IMR-90 (cell line): ENCODE measurements around the gene CDCP1. TPM values are rescaled to one million over a fixed set of nuclear protein-coding genes. Genes with fewer than 3 reads are reported as not detected.

ENCODE experiments used
- ATAC-seq: fragments of 200-7000 bp; cut with Tn5 transposase; 2 replicates; pipeline ENCODE4 v1.9.1; 2020; ENCODE audit warnings: low read depth, mild to moderate bottlenecking, moderate library complexity
- BruUV-seq: library from RNA; stranded (reverse); fragments of 400-500 nt; replicated peaks from 2 replicates; lab custom pipeline; 2021; lab: Mats Ljungman, UMichigan
- CTCF ChIA-PET: fragments of 300-600 bp; formaldehyde crosslinking; extraction: SDS; loops from one replicate; lab custom pipeline; 2021; ENCODE audit warnings: antibody characterized with exemption; lab: Yijun Ruan, JAX
- POLR2A ChIA-PET: fragments of 300-600 bp; sonication (Branson Sonifier 250); formaldehyde crosslinking; loops from one replicate; lab custom pipeline; 2022; ENCODE audit warnings: antibody characterized with exemption; ENCODE audit not compliant: unreplicated experiment; lab: Charles Lee
- DNase-seq: peaks from one replicate; pipeline ENCODE4 v3.0.0; 2013
- H2AFZ ChIP-seq: replicated peaks from 2 replicates; pipeline ENCODE3; 2013; ENCODE audit warnings: low read length, mild to moderate bottlenecking; ENCODE audit not compliant: poor library complexity
- H2AK5ac ChIP-seq: 2 replicates; pipeline ENCODE4 v1.6.1; 2013; ENCODE audit warnings: low read depth, low read length, inconsistent platforms
- H2AK9ac ChIP-seq: replicated peaks from 2 replicates; pipeline ENCODE3; 2013; ENCODE audit warnings: mild to moderate bottlenecking, low read depth, low read length, moderate library complexity; ENCODE audit not compliant: poor library complexity
- H2BK120ac ChIP-seq: 2 replicates; pipeline ENCODE4 v1.6.1; 2013; ENCODE audit warnings: low read depth, low read length, inconsistent platforms
- H2BK15ac ChIP-seq: 3 replicates; pipeline ENCODE4 v1.6.1; 2013; ENCODE audit warnings: low read depth, low read length, inconsistent platforms
- H2BK20ac ChIP-seq: 2 replicates; pipeline ENCODE4 v1.6.1; 2013; ENCODE audit warnings: low read depth, mild to moderate bottlenecking, inconsistent platforms, low read length, moderate library complexity
- H2BK5ac ChIP-seq: 2 replicates; pipeline ENCODE4 v1.6.1; 2013; ENCODE audit warnings: mild to moderate bottlenecking, low read depth, low read length, inconsistent platforms; ENCODE audit not compliant: poor library complexity, severe bottlenecking
- H3K14ac ChIP-seq: replicated peaks from 2 replicates; pipeline ENCODE4 v1.6.1; 2013; ENCODE audit warnings: low read depth, low read length, inconsistent platforms
- H3K18ac ChIP-seq: 2 replicates; pipeline ENCODE4 v1.6.1; 2013; ENCODE audit warnings: low read depth, low read length, control low read depth
- H3K23ac ChIP-seq: 2 replicates; pipeline ENCODE4 v1.6.1; 2013; ENCODE audit warnings: low read depth, low read length, inconsistent platforms
- H3K27ac ChIP-seq: 2 replicates; pipeline ENCODE4 v1.5.1; 2013; ENCODE audit warnings: mild to moderate bottlenecking, control low read depth, low read length; ENCODE audit not compliant: insufficient read depth
- H3K27me3 ChIP-seq: 2 replicates; pipeline ENCODE4 v1.6.1; 2013; ENCODE audit warnings: low read length; ENCODE audit not compliant: control insufficient read depth, insufficient read depth
- H3K36me3 ChIP-seq: 2 replicates; pipeline ENCODE4 v1.6.1; 2013; ENCODE audit warnings: low read length, mixed read lengths; ENCODE audit not compliant: control insufficient read depth, insufficient read depth
- H3K4ac ChIP-seq: 2 replicates; pipeline ENCODE4 v1.6.1; 2013; ENCODE audit warnings: low read depth, low read length, inconsistent platforms
- H3K4me1 ChIP-seq: 2 replicates; pipeline ENCODE4 v1.6.1; 2013; ENCODE audit warnings: low read length, mixed read lengths; ENCODE audit not compliant: control insufficient read depth, insufficient read depth
- H3K4me2 ChIP-seq: 2 replicates; pipeline ENCODE4 v1.6.1; 2013; ENCODE audit warnings: low read depth, mild to moderate bottlenecking, control low read depth, low read length, moderate library complexity
- H3K4me3 ChIP-seq: 2 replicates; pipeline ENCODE4 v1.5.1; 2013; ENCODE audit warnings: low read depth, mild to moderate bottlenecking, control low read depth, low read length, moderate library complexity; ENCODE audit not compliant: insufficient read depth
- H3K56ac ChIP-seq: 2 replicates; pipeline ENCODE4 v1.6.1; 2013; ENCODE audit warnings: low read length, inconsistent platforms; ENCODE audit not compliant: insufficient read depth; ENCODE audit errors: extremely low read depth
- H3K79me1 ChIP-seq, 2 experiments: 2 replicates each; pipeline ENCODE4 v1.6.1; 2013; ENCODE audit warnings: low read length in 2 of 2, inconsistent platforms in 1 of 2, low read depth in 1 of 2
- H3K9ac ChIP-seq: 2 replicates; pipeline ENCODE4 v1.6.1; 2013; ENCODE audit warnings: low read depth, low read length, control low read depth
- H3K9me1 ChIP-seq: 2 replicates; pipeline ENCODE4 v1.6.1; 2013; ENCODE audit warnings: low read length, inconsistent platforms; ENCODE audit not compliant: insufficient read depth
- H3K9me3 ChIP-seq: 2 replicates; pipeline ENCODE4 v1.6.1; 2013; ENCODE audit warnings: low read length; ENCODE audit not compliant: control insufficient read depth, insufficient read depth
- H4K20me1 ChIP-seq: 2 replicates; pipeline ENCODE4 v1.6.1; 2013; ENCODE audit warnings: low read length, inconsistent platforms; ENCODE audit not compliant: insufficient read depth
- H4K5ac ChIP-seq: 2 replicates; pipeline ENCODE4 v1.6.1; 2013; ENCODE audit warnings: mild to moderate bottlenecking, low read depth, low read length, control low read depth
- H4K8ac ChIP-seq, 2 experiments: 2 replicates each; pipeline ENCODE4 v1.6.1; 2013; ENCODE audit warnings: low read depth in 2 of 2, low read length in 2 of 2, control low read depth in 1 of 2, inconsistent platforms in 1 of 2
- H4K91ac ChIP-seq: 2 replicates; pipeline ENCODE4 v1.6.1; 2013; ENCODE audit warnings: low read depth, low read length, inconsistent platforms; ENCODE audit not compliant: insufficient read depth
- CEBPB ChIP-seq: IDR thresholded peaks from 2 replicates; pipeline ENCODE4 v1.6.1; 2012; ENCODE audit warnings: low read depth, low read length, improper control_type of control experiment
- CHD1 ChIP-seq: IDR thresholded peaks from 2 replicates; pipeline ENCODE4 v1.6.1; 2012; ENCODE audit warnings: low read depth, low read length, improper control_type of control experiment
- FOS ChIP-seq: fragments of 150-350 bp; IDR thresholded peaks from 2 replicates; pipeline ENCODE4 v1.6.1; 2016; ENCODE audit warnings: low read depth, low read length
- MAFK ChIP-seq: IDR thresholded peaks from 2 replicates; pipeline ENCODE4 v1.6.1; 2012; ENCODE audit warnings: low read depth, low read length, improper control_type of control experiment
- MXI1 ChIP-seq: IDR thresholded peaks from 2 replicates; pipeline ENCODE4 v1.6.1; 2012; ENCODE audit warnings: low read depth, mild to moderate bottlenecking, low read length, moderate library complexity, borderline replicate concordance
- NFE2L2 ChIP-seq: fragments of 150-350 bp; IDR thresholded peaks from 2 replicates; pipeline ENCODE4 v1.6.1; 2016; ENCODE audit warnings: low read depth, mild to moderate bottlenecking, low read length
- POLR2A ChIP-seq: IDR thresholded peaks from 2 replicates; pipeline ENCODE4 v1.6.1; 2012; ENCODE audit warnings: mild to moderate bottlenecking, low read depth, low read length
- RCOR1 ChIP-seq: IDR thresholded peaks from 2 replicates; pipeline ENCODE4 v1.6.1; 2012; ENCODE audit warnings: mild to moderate bottlenecking, low read length, improper control_type of control experiment; ENCODE audit not compliant: insufficient replicate concordance
- RFX5 ChIP-seq: IDR thresholded peaks from 2 replicates; pipeline ENCODE4 v1.8.0; 2012; ENCODE audit warnings: low read depth, mild to moderate bottlenecking, low read length, moderate library complexity
- SMC3 ChIP-seq: fragments of 150-350 bp; IDR thresholded peaks from 2 replicates; pipeline ENCODE4 v1.6.1; 2016; ENCODE audit warnings: low read depth, mild to moderate bottlenecking, antibody characterized with exemption, low read length, moderate library complexity
- WGBS, 2 experiments: methylation state at CpG; one replicate each; pipeline versions ENCODE4 v1.1.5 to v1.1.7; 2013; ENCODE audit warnings: missing lambda C conversion rate in 2 of 2; ENCODE audit not compliant: insufficient read length in 1 of 2; ENCODE audit errors: extremely low coverage in 2 of 2; 5-methylcytosine and 5-hydroxymethylcytosine counted together
- dilution Hi-C: fragments of 300-500 bp; cut with HindIII; formaldehyde crosslinking; loops from one replicate; pipeline ENCODE4 v1.14.3; 2018; ENCODE audit warnings: low sequenced_read_pairs; ENCODE audit not compliant: unreplicated experiment
- in situ Hi-C: fragments of 300-500 bp; cut with MboI; formaldehyde crosslinking; loops from 3 replicates; pipeline ENCODE4 v1.14.3; 2019; ENCODE audit warnings: low sequenced_read_pairs, inconsistent platforms, mixed read lengths
- intact Hi-C: fragments of 100-400 bp; cut with micrococcal nuclease; formaldehyde crosslinking; loops from 2 replicates; pipeline ENCODE4 v1.10.0; 2022
- polyA plus RNA-seq, 3 experiments: library from polyadenylated mRNA; depleted of rRNA; stranded (reverse); fragments of >200 nt; gene quantifications; 2 replicates each; pipeline ENCODE4 v1.2.3, GENCODE V29; 2012; ENCODE audit warnings: low replicate concordance in 1 of 3
- total RNA-seq: library from RNA; depleted of rRNA; stranded (reverse); fragments of >200 nt; gene quantifications from 2 replicates; pipeline ENCODE4 v1.2.3, GENCODE V29; 2012
- TF ChIP-seq, protein P1 (sequence below): fragments of 150-350 bp; IDR thresholded peaks from 2 replicates; pipeline ENCODE4 v1.6.1; 2016; ENCODE audit warnings: low read depth, mild to moderate bottlenecking, low read length, moderate library complexity, borderline replicate concordance

CDCP1 gene
- total and polyA plus RNA-seq, 2 of the 4 experiments (the other 2 are of a cell fraction): 2.5 to 3.8 TPM

DNA sequence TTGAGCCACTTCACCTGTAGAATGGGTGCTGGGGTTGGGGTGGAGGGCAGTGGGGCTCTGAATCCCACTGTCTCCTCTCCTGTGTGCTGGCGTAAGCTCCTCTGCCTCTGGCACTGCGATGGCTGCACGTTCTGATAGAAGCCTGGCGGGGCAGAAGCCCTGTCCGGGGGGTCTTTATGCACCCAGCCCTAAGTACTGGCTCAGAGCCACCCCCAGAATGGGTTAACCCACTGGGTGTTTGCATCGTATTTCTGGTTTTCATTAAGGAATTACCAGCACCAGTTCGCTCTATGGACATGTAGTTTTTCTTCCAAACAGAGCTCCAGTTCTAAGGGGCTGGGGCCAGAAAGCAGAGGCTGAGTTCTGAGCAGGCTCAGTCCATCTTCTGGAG is 37.7 kb upstream of the CDCP1 start:
- Histone ChIP-seq H3K9me1 (peaks cover 19% of the 10 kb centered on the region), H3K79me1 (no peaks in the 10 kb centered on the region), H3K27ac (peak overlapping the region; percentile 28; the same call in 1 of the 2 replicates), H2BK15ac (peak overlapping the region; percentile 34; the same call in 1 of the 3 replicates), H2BK120ac (peak overlapping the region; percentile 87), H3K4ac (peak overlapping the region; percentile 85), H3K36me3 (no peaks in the 10 kb centered on the region), H4K91ac (peak overlapping the region; percentile 77), H3K4me3 (no peak overlapping the region), H3K4me2 (no peak overlapping the region), H4K8ac (peak overlapping the region; percentile 38 to 66; a peak in 3 of 4 replicates), H3K27me3 (no peaks in the 10 kb centered on the region), H3K4me1 (peaks cover 16% of the 10 kb centered on the region), H2AK5ac (peak overlapping the region; percentile 73), H2AK9ac (no peak overlapping the region), H3K9me3 (no peaks in the 10 kb centered on the region), H3K18ac (peak overlapping the region; percentile 23; the same call in 1 of the 2 replicates), H2AFZ (no peak overlapping the region), H4K20me1 (no peaks in the 10 kb centered on the region), H3K9ac (no peak overlapping the region), H4K5ac (no peak overlapping the region; the same call in 1 of the 2 replicates), H3K56ac (no peak overlapping the region), H3K23ac (no peak overlapping the region; the same call in 1 of the 2 replicates), H3K14ac (peak overlapping the region; percentile 88), H2BK20ac (peak overlapping the region; percentile 20; the same call in 1 of the 2 replicates), H2BK5ac (no peak overlapping the region)
- TF ChIP-seq, protein P1, sequence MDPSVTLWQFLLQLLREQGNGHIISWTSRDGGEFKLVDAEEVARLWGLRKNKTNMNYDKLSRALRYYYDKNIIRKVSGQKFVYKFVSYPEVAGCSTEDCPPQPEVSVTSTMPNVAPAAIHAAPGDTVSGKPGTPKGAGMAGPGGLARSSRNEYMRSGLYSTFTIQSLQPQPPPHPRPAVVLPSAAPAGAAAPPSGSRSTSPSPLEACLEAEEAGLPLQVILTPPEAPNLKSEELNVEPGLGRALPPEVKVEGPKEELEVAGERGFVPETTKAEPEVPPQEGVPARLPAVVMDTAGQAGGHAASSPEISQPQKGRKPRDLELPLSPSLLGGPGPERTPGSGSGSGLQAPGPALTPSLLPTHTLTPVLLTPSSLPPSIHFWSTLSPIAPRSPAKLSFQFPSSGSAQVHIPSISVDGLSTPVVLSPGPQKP: no peak
- no peak for TF ChIP-seq NFE2L2
- no peak for TF ChIP-seq POLR2A
- no peak for TF ChIP-seq SMC3
- TF ChIP-seq MAFK: no peak
- TF ChIP-seq MXI1: no peak
- TF ChIP-seq FOS: no peak
- no peak for TF ChIP-seq CHD1
- TF ChIP-seq CEBPB: no peak
- no peak for TF ChIP-seq RFX5
- TF ChIP-seq RCOR1: no peak
- CTCF ChIA-PET: interaction anchor here (0.5 kb wide), 1 partner anchor 143 kb away, joined by 3 read pairs; no protein-coding TSS in a partner anchor
- no TSS peak for BruUV-seq
- in situ Hi-C loops (no loop called here), intact Hi-C loops (no loop called here), dilution Hi-C loops (no loop called here)
- no CpG with 5 or more reads among the region's 7 CpGs for WGBS, 2 experiments
- ATAC-seq (no peak), DNase-seq (no peak)
- POLR2A ChIA-PET: interaction anchor here (0.6 kb wide), 1 partner anchor 16 kb away, joined by 4 read pairs; no protein-coding TSS in a partner anchor
